Renal pelvis (tissue), 12 donors: ENCODE results near the gene SYNPO2. TPM values are rescaled to one million over a fixed set of nuclear protein-coding genes. Genes with fewer than 3 reads are reported as not detected.
A peak's percentile ranks its signal among the peaks of the same experiment; 100 is the strongest.

Experiments
- DNase-seq: peaks from one replicate; pipeline ENCODE4 v3.0.0-alpha.2; 2013
- long read RNA-seq, 16 experiments: transcript quantifications; one replicate each; lab custom pipeline, GENCODE V29; 2026
- polyA plus RNA-seq, 3 donors: library from polyadenylated mRNA; unstranded; fragments of 120-200 nt; gene quantifications; one replicate each; pipeline ENCODE4 v1.2.1, GENCODE V29; 2013; ENCODE audit not compliant: insufficient read length in 3 of 3

Gene SYNPO2
- 10 to 100 TPM; 12.9 to 15.5 (median 13.7) TPM for polyA plus RNA-seq
- long read RNA-seq, donor 1, full-length matches to known transcripts = 1 of 1 reads
- long read RNA-seq, donor 1, partial matches to known transcripts = 0 of 1 reads
- long read RNA-seq, donor 1, other reads (novel, unspliced or antisense) = 0 of 1 reads
- long read RNA-seq, donor 2, full-length matches to known transcripts = 2 of 2 reads
- long read RNA-seq, donor 2, partial matches to known transcripts = 0 of 2 reads
- long read RNA-seq, donor 2, other reads (novel, unspliced or antisense) = 0 of 2 reads
- long read RNA-seq, donor 3, partial matches to known transcripts = 7 of 7 reads
- long read RNA-seq, donor 3, other reads (novel, unspliced or antisense) = 0 of 7 reads
- long read RNA-seq, donor 4, full-length matches to known transcripts = 1 of 1 reads
- long read RNA-seq, donor 4, partial matches to known transcripts = 0 of 1 reads
- long read RNA-seq, donor 4, other reads (novel, unspliced or antisense) = 0 of 1 reads
- long read RNA-seq, donor 5, full-length matches to known transcripts = 1 of 1 reads
- long read RNA-seq, donor 5, partial matches to known transcripts = 0 of 1 reads
- long read RNA-seq, donor 5, other reads (novel, unspliced or antisense) = 0 of 1 reads
- long read RNA-seq, donor 6, full-length matches to known transcripts = 1 of 1 reads
- long read RNA-seq, donor 6, partial matches to known transcripts = 0 of 1 reads
- long read RNA-seq, donor 6, other reads (novel, unspliced or antisense) = 0 of 1 reads
- long read RNA-seq, donor 7, full-length matches to known transcripts = 2 of 2 reads
- long read RNA-seq, donor 7, partial matches to known transcripts = 0 of 2 reads
- long read RNA-seq, donor 7, other reads (novel, unspliced or antisense) = 0 of 2 reads
- long read RNA-seq, donor 8 = 0 reads
- long read RNA-seq, donor 9, full-length matches to known transcripts = 1 of 1 reads
- long read RNA-seq, donor 9, partial matches to known transcripts = 0 of 1 reads
- long read RNA-seq, donor 9, other reads (novel, unspliced or antisense) = 0 of 1 reads
- long read RNA-seq, donor 10, full-length matches to known transcripts = 1 of 1 reads
- long read RNA-seq, donor 10, partial matches to known transcripts = 0 of 1 reads
- long read RNA-seq, donor 10, other reads (novel, unspliced or antisense) = 0 of 1 reads
- long read RNA-seq, donor 11, full-length matches to known transcripts = 1 of 1 reads
- long read RNA-seq, donor 11, partial matches to known transcripts = 0 of 1 reads
- long read RNA-seq, donor 11, other reads (novel, unspliced or antisense) = 0 of 1 reads
- long read RNA-seq, donor 12, full-length matches to known transcripts = 5 of 5 reads
- long read RNA-seq, donor 12, partial matches to known transcripts = 0 of 5 reads
- long read RNA-seq, donor 12, other reads (novel, unspliced or antisense) = 0 of 5 reads
- long read RNA-seq, donor 13 = 0 reads
- long read RNA-seq, donor 14, full-length matches to known transcripts = 3 of 21 reads
- long read RNA-seq, donor 14, partial matches to known transcripts = 18 of 21 reads
- long read RNA-seq, donor 14, other reads (novel, unspliced or antisense) = 0 of 21 reads
- long read RNA-seq, donor 15, full-length matches to known transcripts = 10 of 28 reads
- long read RNA-seq, donor 15, partial matches to known transcripts = 18 of 28 reads
- long read RNA-seq, donor 15, other reads (novel, unspliced or antisense) = 0 of 28 reads
- long read RNA-seq, donor 16, partial matches to known transcripts = 108 of 108 reads
- long read RNA-seq, donor 16, other reads (novel, unspliced or antisense) = 0 of 108 reads

GRCh38 chr4:118888666-118889311 is at the start of gene SYNPO2:
Gene SYNPO2, plus strand, starts transcription at chr4:118888854. Its CDS starts 183 bp downstream, at chr4:118889037.
- DNase-seq = peak; percentile 73

- no peak for DNase-seq
Observed at GRCh38 chr4:118839221-118839927, 49.3 kb upstream of the SYNPO2 start.

- DNase-seq = no peak
Observed at GRCh38 chr4:118842055-118842454, 46.6 kb upstream of the SYNPO2 start.

- DNase-seq = no peak
Observed at GRCh38 chr4:118843237-118843636, 45.4 kb upstream of the SYNPO2 start.

- no peak for DNase-seq
Observed at GRCh38 chr4:118845552-118846050, 43.1 kb upstream of the SYNPO2 start.

- no peak for DNase-seq
Observed at GRCh38 chr4:118846979-118847378, 41.7 kb upstream of the SYNPO2 start.

GRCh38 chr4:118848242-118848641 is 40.4 kb upstream of the SYNPO2 start:
- DNase-seq = no peak

GRCh38 chr4:118848901-118849300 is 39.8 kb upstream of the SYNPO2 start:
- DNase-seq = no peak

- no peak for DNase-seq
Observed at GRCh38 chr4:118849867-118850487, 38.7 kb upstream of the SYNPO2 start.

GRCh38 chr4:118850488-118851173 is 38.0 kb upstream of the SYNPO2 start:
- DNase-seq = no peak

GRCh38 chr4:118857760-118858159 is 30.9 kb upstream of the SYNPO2 start:
- no peak for DNase-seq

GRCh38 chr4:118858779-118859178 is 29.9 kb upstream of the SYNPO2 start:
- DNase-seq = no peak

GRCh38 chr4:118865091-118865708 is 23.5 kb upstream of the SYNPO2 start:
- peak; percentile 16 for DNase-seq

- DNase-seq = no peak
Observed at GRCh38 chr4:118866442-118866841, 22.2 kb upstream of the SYNPO2 start.

- no peak for DNase-seq
Observed at GRCh38 chr4:118867311-118868067, 21.2 kb upstream of the SYNPO2 start.

- DNase-seq = peak; percentile 24
Observed at GRCh38 chr4:118869808-118870342, 18.8 kb upstream of the SYNPO2 start.

- no peak for DNase-seq
Observed at GRCh38 chr4:118872181-118872580, 16.5 kb upstream of the SYNPO2 start.
